Measurements from ENCODE around the gene IL1RL2.
A peak's percentile ranks its signal among the peaks of the same experiment; 100 is the strongest.

The IL1RL2 gene

GRCh38 chr2:102186791-102187495, at the start of gene IL1RL2:
TSS of gene IL1RL2 (plus strand) at chr2:102187023. CDS start at chr2:102187868, 845 bp downstream.
- DNase-seq (ENCODE audit: low read depth in 2 of 2) = no peak

- DNase-seq (ENCODE audit: low read depth in 2 of 2) = peak; percentile 4 to 17
These were observed 49.7 kb upstream of the IL1RL2 start for GRCh38 chr2:102137138-102137537.

- DNase-seq (ENCODE audit: low read depth in 2 of 2) = no peak
These were observed 48.5 kb upstream of the IL1RL2 start for GRCh38 chr2:102138331-102138730.

GRCh38 chr2:102139851-102140250, 47.0 kb upstream of the IL1RL2 start:
- DNase-seq (ENCODE audit: low read depth in 2 of 2) = no peak

- DNase-seq (ENCODE audit: low read depth in 2 of 2) = no peak
These were observed 46.4 kb upstream of the IL1RL2 start for GRCh38 chr2:102140377-102140776.

GRCh38 chr2:102141011-102141943, 45.5 kb upstream of the IL1RL2 start:
- DNase-seq (ENCODE audit: low read depth in 2 of 2) = no peak

GRCh38 chr2:102141970-102142828, 44.6 kb upstream of the IL1RL2 start, which contains the start of gene IL1R1:
TSS of gene IL1R1 (plus strand) at chr2:102142746. CDS start at chr2:102157725, 14,979 bp downstream.
- peak in 1 of 2 donors; percentile 15 for DNase-seq (ENCODE audit: low read depth in 2 of 2)

- no peak for DNase-seq (ENCODE audit: low read depth in 2 of 2)
These were observed 43.9 kb upstream of the IL1RL2 start for GRCh38 chr2:102142829-102143449.

GRCh38 chr2:102143450-102143985, 43.3 kb upstream of the IL1RL2 start:
- no peak for DNase-seq (ENCODE audit: low read depth in 2 of 2)

- no peak for DNase-seq (ENCODE audit: low read depth in 2 of 2)
These were observed 42.7 kb upstream of the IL1RL2 start for GRCh38 chr2:102144128-102144527.

- DNase-seq (ENCODE audit: low read depth in 2 of 2) = no peak
These were observed 41.7 kb upstream of the IL1RL2 start for GRCh38 chr2:102145107-102145506.

GRCh38 chr2:102145934-102146333, 40.9 kb upstream of the IL1RL2 start:
- DNase-seq (ENCODE audit: low read depth in 2 of 2) = no peak

- peak; percentile 29 to 37 for DNase-seq (ENCODE audit: low read depth in 2 of 2)
These were observed 38.9 kb upstream of the IL1RL2 start for GRCh38 chr2:102147935-102148334.

- no peak for DNase-seq (ENCODE audit: low read depth in 2 of 2)
These were observed 37.6 kb upstream of the IL1RL2 start for GRCh38 chr2:102149243-102149642.

GRCh38 chr2:102149644-102150455, 37.0 kb upstream of the IL1RL2 start:
- no peak for DNase-seq (ENCODE audit: low read depth in 2 of 2)

GRCh38 chr2:102154364-102154763, 32.5 kb upstream of the IL1RL2 start:
- no peak for DNase-seq (ENCODE audit: low read depth in 2 of 2)

GRCh38 chr2:102154946-102155702, 31.7 kb upstream of the IL1RL2 start:
- no peak for DNase-seq (ENCODE audit: low read depth in 2 of 2)

GRCh38 chr2:102155703-102156515, 30.9 kb upstream of the IL1RL2 start:
- DNase-seq (ENCODE audit: low read depth in 2 of 2) = no peak
